ENCODE data around the gene SECISBP2. TPM values are rescaled to one million over a fixed set of nuclear protein-coding genes. Genes with fewer than 3 reads are reported as not detected.
"Not testable (repeated sequence)": the region's sequence is repeated elsewhere in the genome, so short reads cannot be mapped to it uniquely, and the experiment has no call there.

The SECISBP2 gene
- total RNA-seq, 3 donors from 2014 or later = 40.5 to 84.7 (median 76.0) TPM

DNA sequence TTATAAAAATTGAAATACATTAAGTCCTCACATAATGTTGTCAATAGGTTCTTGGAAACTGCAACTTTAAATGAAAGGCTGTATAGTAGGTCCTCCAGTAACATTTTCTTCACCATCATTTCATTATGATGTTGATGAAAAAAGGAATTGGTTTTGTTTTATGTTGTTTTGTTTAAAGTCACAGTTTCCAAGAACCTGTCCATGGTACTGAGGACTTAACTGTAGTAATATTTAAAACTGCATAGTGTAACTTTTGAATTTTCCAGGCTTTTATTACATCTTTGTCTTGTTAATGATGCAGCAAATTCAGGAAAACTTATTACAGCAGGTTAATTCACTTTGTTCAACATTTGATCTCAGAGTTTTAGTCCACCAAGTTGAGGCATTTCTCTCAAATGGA lies 11.6 kb downstream of the SECISBP2 start:
- no peaks in the 10 kb centered on the region for H3K9me3 ChIP-seq
- H3K4me3 ChIP-seq = no peak overlapping the region
- H3K36me3 ChIP-seq = peaks cover 25% of the 10 kb centered on the region
- H3K27me3 ChIP-seq = no peaks in the 10 kb centered on the region
- H3K27ac ChIP-seq = no peak overlapping the region
- H3K4me1 ChIP-seq = no peaks in the 10 kb centered on the region
- no peak for TF ChIP-seq POLR2A (IDR thresholded peaks at IDR 0.05)
- no peak for TF ChIP-seq POLR2AphosphoS5 (IDR thresholded peaks at IDR 0.05)
- intact Hi-C loops (cut with DNase I; ENCODE audit: low total_unique reads) = no loop called here
- DNase-seq (ENCODE audit: low spot score in 2 of 2) = no peak

DNA sequence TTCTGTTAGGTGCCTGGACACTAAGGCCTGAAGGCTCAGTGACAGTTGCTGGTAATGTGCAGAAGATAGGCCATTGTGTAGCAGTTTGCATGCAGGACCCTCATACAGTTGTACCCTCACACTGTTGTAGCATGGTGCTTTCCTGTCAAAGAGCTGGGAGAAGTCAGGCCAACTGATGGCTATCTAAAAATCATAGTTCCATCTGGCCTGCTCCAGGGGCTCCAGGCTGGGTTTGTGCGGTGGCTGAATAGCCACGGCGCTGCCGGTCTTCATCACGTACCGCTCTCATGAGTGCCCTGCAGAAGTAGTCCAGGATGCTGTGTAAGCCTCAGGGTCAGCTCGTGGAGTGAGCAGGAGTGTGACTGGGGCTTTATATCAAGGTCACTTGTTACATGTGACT lies 12.2 kb downstream of the SECISBP2 start:
- intact Hi-C loops (cut with DNase I; ENCODE audit: low total_unique reads) = no loop called here
- TF ChIP-seq POLR2A (IDR thresholded peaks at IDR 0.05) (no peak), POLR2AphosphoS5 (IDR thresholded peaks at IDR 0.05) (no peak)
- TF ChIP-seq, protein P1, sequence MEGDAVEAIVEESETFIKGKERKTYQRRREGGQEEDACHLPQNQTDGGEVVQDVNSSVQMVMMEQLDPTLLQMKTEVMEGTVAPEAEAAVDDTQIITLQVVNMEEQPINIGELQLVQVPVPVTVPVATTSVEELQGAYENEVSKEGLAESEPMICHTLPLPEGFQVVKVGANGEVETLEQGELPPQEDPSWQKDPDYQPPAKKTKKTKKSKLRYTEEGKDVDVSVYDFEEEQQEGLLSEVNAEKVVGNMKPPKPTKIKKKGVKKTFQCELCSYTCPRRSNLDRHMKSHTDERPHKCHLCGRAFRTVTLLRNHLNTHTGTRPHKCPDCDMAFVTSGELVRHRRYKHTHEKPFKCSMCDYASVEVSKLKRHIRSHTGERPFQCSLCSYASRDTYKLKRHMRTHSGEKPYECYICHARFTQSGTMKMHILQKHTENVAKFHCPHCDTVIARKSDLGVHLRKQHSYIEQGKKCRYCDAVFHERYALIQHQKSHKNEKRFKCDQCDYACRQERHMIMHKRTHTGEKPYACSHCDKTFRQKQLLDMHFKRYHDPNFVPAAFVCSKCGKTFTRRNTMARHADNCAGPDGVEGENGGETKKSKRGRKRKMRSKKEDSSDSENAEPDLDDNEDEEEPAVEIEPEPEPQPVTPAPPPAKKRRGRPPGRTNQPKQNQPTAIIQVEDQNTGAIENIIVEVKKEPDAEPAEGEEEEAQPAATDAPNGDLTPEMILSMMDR (IDR thresholded peaks at IDR 0.05) = no peak
- Histone ChIP-seq H3K36me3 (peaks cover 25% of the 10 kb centered on the region), H3K9me3 (no peaks in the 10 kb centered on the region), H3K27ac (no peak overlapping the region), H3K4me1 (no peaks in the 10 kb centered on the region), H3K4me3 (no peak overlapping the region), H3K27me3 (no peaks in the 10 kb centered on the region)
- DNase-seq (ENCODE audit: low spot score in 2 of 2) = no peak

DNA sequence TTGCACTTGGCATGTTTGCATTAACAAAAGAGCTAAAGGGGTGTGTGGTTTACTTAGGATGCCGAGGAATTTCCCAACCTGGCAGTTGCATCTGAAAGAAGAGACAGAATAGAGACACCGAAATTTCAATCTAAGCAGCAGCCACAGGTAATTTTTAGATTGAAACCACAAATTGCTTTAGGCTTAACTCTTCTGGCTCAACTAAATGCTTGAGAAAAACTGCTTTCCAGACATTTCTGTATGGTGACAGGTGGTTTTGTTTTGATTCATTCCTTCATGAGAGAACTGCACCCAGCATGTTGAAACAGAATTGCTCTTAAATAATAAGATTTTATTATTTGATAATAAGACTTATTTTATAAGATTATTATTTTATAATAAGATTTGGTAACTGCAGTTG lies 21.5 kb downstream of the SECISBP2 start:
- Histone ChIP-seq H3K4me1 (no peaks in the 10 kb centered on the region), H3K27ac (no peak overlapping the region), H3K4me3 (no peak overlapping the region), H3K36me3 (peaks cover 9% of the 10 kb centered on the region), H3K9me3 (no peaks in the 10 kb centered on the region), H3K27me3 (no peaks in the 10 kb centered on the region)
- TF ChIP-seq, protein P1 (IDR thresholded peaks at IDR 0.05) = no peak
- TF ChIP-seq POLR2AphosphoS5 (IDR thresholded peaks at IDR 0.05) (no peak), POLR2A (IDR thresholded peaks at IDR 0.05) (no peak)
- DNase-seq (ENCODE audit: low spot score in 2 of 2) = no peak
- intact Hi-C loops (cut with DNase I; ENCODE audit: low total_unique reads) = no loop called here

DNA sequence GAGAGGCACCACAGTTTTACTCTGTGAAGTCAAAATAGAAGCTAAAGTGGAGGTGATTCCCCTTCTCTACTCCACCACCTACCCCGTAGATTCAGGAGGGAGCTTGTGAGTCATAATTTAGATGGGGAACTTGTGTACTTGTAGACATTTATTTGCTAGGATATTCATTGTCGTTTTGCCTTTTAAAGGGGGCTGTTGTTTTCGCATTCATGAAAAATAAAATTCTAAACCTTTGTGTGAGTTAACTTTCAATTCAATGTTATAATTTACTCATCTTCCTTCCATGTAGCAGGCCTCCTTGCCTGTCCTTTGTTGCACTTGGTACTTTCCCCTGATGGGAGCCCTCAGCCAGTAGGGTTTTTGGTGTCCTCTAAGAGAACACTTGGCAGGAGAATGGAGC lies 22.0 kb downstream of the SECISBP2 start:
- Histone ChIP-seq H3K27me3 (no peaks in the 10 kb centered on the region), H3K4me3 (no peak overlapping the region), H3K4me1 (no peaks in the 10 kb centered on the region), H3K27ac (no peak overlapping the region), H3K9me3 (no peaks in the 10 kb centered on the region), H3K36me3 (peaks cover 9% of the 10 kb centered on the region)
- TF ChIP-seq, protein P1 (IDR thresholded peaks at IDR 0.05) = no peak
- TF ChIP-seq POLR2AphosphoS5 (IDR thresholded peaks at IDR 0.05) = no peak
- TF ChIP-seq POLR2A (IDR thresholded peaks at IDR 0.05) = no peak
- DNase-seq (ENCODE audit: low spot score in 2 of 2) = no peak
- intact Hi-C loops (cut with DNase I; ENCODE audit: low total_unique reads) = no loop called here

DNA sequence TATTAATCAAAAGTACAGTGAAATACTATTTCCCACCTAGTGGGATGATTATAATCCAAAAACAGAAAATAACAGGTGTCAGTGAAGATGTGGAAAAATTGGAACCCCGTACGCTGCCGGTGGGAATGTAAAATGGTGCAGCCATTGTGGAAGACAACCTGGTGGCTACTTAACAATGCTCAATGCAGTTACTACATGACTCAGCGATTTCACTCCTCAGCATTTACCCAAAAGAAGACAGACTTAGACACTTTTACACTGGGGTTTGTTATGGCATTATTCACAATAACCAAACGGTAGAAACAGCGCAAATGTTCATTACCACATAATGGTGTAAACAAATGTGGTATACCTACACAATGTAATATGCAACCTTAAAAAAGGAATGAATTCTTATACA lies 23.9 kb downstream of the SECISBP2 start:
- no peak overlapping the region for H3K27ac ChIP-seq
- no peaks in the 10 kb centered on the region for H3K9me3 ChIP-seq
- H3K4me3 ChIP-seq = no peak overlapping the region
- H3K4me1 ChIP-seq = no peaks in the 10 kb centered on the region
- no peak for DNase-seq (ENCODE audit: low spot score in 2 of 2)
- peaks cover 9% of the 10 kb centered on the region for H3K36me3 ChIP-seq
- TF ChIP-seq, protein P1 (IDR thresholded peaks at IDR 0.05) = no peak
- no peak for TF ChIP-seq POLR2AphosphoS5 (IDR thresholded peaks at IDR 0.05)
- no peak for TF ChIP-seq POLR2A (IDR thresholded peaks at IDR 0.05)
- intact Hi-C loops (cut with DNase I; ENCODE audit: low total_unique reads) = no loop called here
- H3K27me3 ChIP-seq = no peaks in the 10 kb centered on the region

DNA sequence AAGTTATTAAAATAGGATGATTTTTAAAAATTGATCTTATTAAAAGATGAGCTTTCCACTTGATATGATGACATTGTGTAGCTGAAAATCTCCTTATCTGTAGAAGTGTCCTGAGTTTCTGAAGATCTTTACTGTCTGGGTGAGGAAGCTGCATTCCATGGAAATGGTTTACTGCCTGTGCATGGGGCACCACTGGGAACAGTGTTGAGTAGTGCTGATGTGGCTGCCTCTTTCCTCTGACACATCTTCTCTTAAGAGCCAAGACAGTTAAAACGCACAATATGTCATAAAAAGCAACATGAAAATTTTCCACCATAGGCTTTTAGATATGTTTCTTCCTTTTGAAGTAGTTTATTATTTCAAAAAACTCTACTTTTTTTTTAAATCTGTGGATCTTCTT lies 24.6 kb downstream of the SECISBP2 start:
- intact Hi-C loops (cut with DNase I; ENCODE audit: low total_unique reads) = no loop called here
- DNase-seq (ENCODE audit: low spot score in 2 of 2) = no peak
- Histone ChIP-seq H3K4me1 (no peaks in the 10 kb centered on the region), H3K4me3 (no peak overlapping the region), H3K27ac (no peak overlapping the region), H3K9me3 (no peaks in the 10 kb centered on the region), H3K36me3 (peaks cover 9% of the 10 kb centered on the region), H3K27me3 (no peaks in the 10 kb centered on the region)
- TF ChIP-seq, protein P1 (IDR thresholded peaks at IDR 0.05) = no peak
- TF ChIP-seq POLR2AphosphoS5 (IDR thresholded peaks at IDR 0.05) (no peak), POLR2A (IDR thresholded peaks at IDR 0.05) (no peak)

DNA sequence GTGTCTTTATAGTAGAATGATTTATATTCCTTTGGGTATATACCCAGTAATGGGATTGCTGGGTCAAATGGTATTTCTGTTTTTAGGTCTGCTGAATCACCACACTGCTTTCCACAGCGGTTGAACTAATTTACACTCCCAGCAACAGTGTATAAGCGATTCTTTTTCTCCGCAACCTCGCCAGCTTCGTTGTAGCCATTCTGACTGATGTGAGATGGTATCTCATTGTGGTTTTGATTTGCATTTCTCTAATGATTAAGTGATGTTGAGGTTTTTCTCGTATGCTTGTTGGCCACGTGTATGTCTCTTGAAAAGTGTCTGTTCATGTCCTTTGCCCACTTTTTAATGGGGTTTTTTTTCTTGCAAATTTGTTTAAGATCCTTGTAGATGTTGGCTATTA lies 25.5 kb downstream of the SECISBP2 start:
- DNase-seq (ENCODE audit: low spot score in 2 of 2); H3K27ac ChIP-seq; H3K9me3 ChIP-seq; H3K4me3 ChIP-seq; H3K4me1 ChIP-seq; intact Hi-C loops (cut with DNase I; ENCODE audit: low total_unique reads); H3K27me3 ChIP-seq: not testable (repeated sequence)
- peaks cover 14% of the 10 kb centered on the region for H3K36me3 ChIP-seq

Data from breast epithelium (tissue), 4 donors.